Natural killer cell (primary cell): ENCODE data around the gene NECTIN3. TPM values are rescaled to one million over a fixed set of nuclear protein-coding genes. Genes with fewer than 3 reads are reported as not detected.

Source experiments
- ATAC-seq, 3 donors: fragments of 150-1000 bp in 2 of 3; fragments of 200-7000 bp in 1 of 3; cut with Tn5 transposase; 1 replicate in 1 of 3; 2 replicates in 2 of 3; pipeline ENCODE4 v1.10.0; 2021; ENCODE audit warnings: mild to moderate bottlenecking in 2 of 3, moderate library complexity in 2 of 3
- DNase-seq, 2 donors: peaks; one replicate each; pipeline versions ENCODE4 v3.0.0 to v3.0.0-alpha.2; 2013 to 2021; ENCODE audit warnings: mixed read lengths in 1 of 2
- H3K27ac ChIP-seq: one replicate; pipeline ENCODE4 v1.5.1; 2013; ENCODE audit warnings: mild to moderate bottlenecking, low read length
- H3K27me3 ChIP-seq: one replicate; pipeline ENCODE4 v1.6.1; 2013; ENCODE audit warnings: low read length; ENCODE audit not compliant: control insufficient read depth, insufficient read depth
- H3K36me3 ChIP-seq: one replicate; pipeline ENCODE4 v1.6.1; 2013; ENCODE audit warnings: low read length; ENCODE audit not compliant: control insufficient read depth, insufficient read depth
- H3K4me1 ChIP-seq: one replicate; pipeline ENCODE4 v1.6.1; 2013; ENCODE audit warnings: low read length; ENCODE audit not compliant: control insufficient read depth, insufficient read depth
- H3K4me3 ChIP-seq: one replicate; pipeline ENCODE4 v1.5.1; 2013; ENCODE audit warnings: low read length
- H3K9me3 ChIP-seq: one replicate; pipeline ENCODE4 v1.6.1; 2013; ENCODE audit warnings: low read length; ENCODE audit not compliant: control insufficient read depth, insufficient read depth
- H3K27ac Mint-ChIP-seq, 2 donors: one replicate each; pipeline ENCODE4 v1.8.0; 2022; ENCODE audit warnings: mild to moderate bottlenecking in 2 of 2, mixed read lengths in 2 of 2, moderate library complexity in 1 of 2
- H3K27me3 Mint-ChIP-seq, 2 donors: one replicate each; pipeline ENCODE4 v1.8.0; 2022; ENCODE audit warnings: low read depth in 2 of 2, mixed read lengths in 2 of 2
- H3K36me3 Mint-ChIP-seq: one replicate; pipeline ENCODE4 v1.8.0; 2022; ENCODE audit warnings: mixed read lengths
- H3K4me1 Mint-ChIP-seq, 2 donors: one replicate each; pipeline ENCODE4 v1.8.0; 2022; ENCODE audit warnings: mixed read lengths in 2 of 2
- H3K4me3 Mint-ChIP-seq: one replicate; pipeline ENCODE4 v1.8.0; 2022; ENCODE audit warnings: mild to moderate bottlenecking, moderate library complexity, mixed read lengths
- H3K9me3 Mint-ChIP-seq, 2 donors: one replicate each; pipeline ENCODE4 v1.8.0; 2022; ENCODE audit warnings: mixed read lengths in 2 of 2
- CTCF ChIP-seq: fragments of 200-600 bp; IDR thresholded peaks from one replicate; pipeline ENCODE4 v1.8.0; 2022; ENCODE audit warnings: antibody characterized with exemption
- WGBS: methylation state at CpG from one replicate; pipeline ENCODE4 v1.1.7; 2013; ENCODE audit warnings: missing lambda C conversion rate; ENCODE audit not compliant: insufficient coverage; 5-methylcytosine and 5-hydroxymethylcytosine counted together
- intact Hi-C: fragments of 100-400 bp; cut with micrococcal nuclease; formaldehyde crosslinking; loops from one replicate; pipeline ENCODE4 v1.14.2; 2022
- total RNA-seq, 4 donors: library from RNA; stranded (reverse); fragments of 120-200 nt in 1 of 4; gene quantifications; one replicate each; pipeline versions ENCODE4 v1.2.3 to v1.2.4, GENCODE V29; 2013 to 2022

Gene NECTIN3
- total RNA-seq, 3 donors from 2014 or later (not counting 1 experiment from before 2014, with no cell fraction given), result 0.26 to 3.7 (median 2.3) TPM

- intact Hi-C loops, result no loop called here
- no peak for TF ChIP-seq CTCF
- H3K27me3 Mint-ChIP-seq, result peaks cover 15 to 52% of the 10 kb centered on the region in 2 donors
- no peaks in the 10 kb centered on the region for H3K4me1 Mint-ChIP-seq
- no peaks in the 10 kb centered on the region for H3K9me3 Mint-ChIP-seq
- H3K9me3 ChIP-seq, result no peaks in the 10 kb centered on the region
- H3K27me3 ChIP-seq, result peaks cover 2% of the 10 kb centered on the region
- 63% methylated on average over 1 of the region's 3 CpGs for WGBS
- no peak overlapping the region for H3K4me3 ChIP-seq
- DNase-seq, result no peak
- H3K27ac Mint-ChIP-seq, result no peak overlapping the region
- no peaks in the 10 kb centered on the region for H3K4me1 ChIP-seq
- H3K36me3 ChIP-seq, result no peaks in the 10 kb centered on the region
- no peaks in the 10 kb centered on the region for H3K36me3 Mint-ChIP-seq
- no peak overlapping the region for H3K4me3 Mint-ChIP-seq
- no peak for ATAC-seq
- no peak overlapping the region for H3K27ac ChIP-seq
Measured at GRCh38 chr3:111106993-111107661, 35.5 kb downstream of the NECTIN3 start.

- peaks cover 2% of the 10 kb centered on the region for H3K27me3 ChIP-seq
- H3K27ac Mint-ChIP-seq, result no peak overlapping the region
- H3K27ac ChIP-seq, result no peak overlapping the region
- intact Hi-C loops, result no loop called here
- ATAC-seq (no peak), DNase-seq (no peak)
- no peak overlapping the region for H3K4me3 Mint-ChIP-seq
- no peak for TF ChIP-seq CTCF
- no peaks in the 10 kb centered on the region for H3K4me1 Mint-ChIP-seq
- no CpG with 5 or more reads among the region's 2 CpGs for WGBS
- no peaks in the 10 kb centered on the region for H3K36me3 ChIP-seq
- no peaks in the 10 kb centered on the region for H3K9me3 Mint-ChIP-seq
- no peaks in the 10 kb centered on the region for H3K4me1 ChIP-seq
- H3K9me3 ChIP-seq, result no peaks in the 10 kb centered on the region
- H3K4me3 ChIP-seq, result no peak overlapping the region
- H3K36me3 Mint-ChIP-seq, result no peaks in the 10 kb centered on the region
- peaks cover 10 to 48% of the 10 kb centered on the region in 2 donors for H3K27me3 Mint-ChIP-seq
Measured at GRCh38 chr3:111107662-111108035, 36.0 kb downstream of the NECTIN3 start.

GRCh38 chr3:111112913-111113312 lies 41.3 kb downstream of the NECTIN3 start:
- H3K9me3 Mint-ChIP-seq, result no peaks in the 10 kb centered on the region
- 90% methylated on average over 2 of the region's 2 CpGs for WGBS

More at GRCh38 chr3:111112913-111113312, 41.3 kb downstream of the NECTIN3 start:
- Mint-ChIP-seq H3K4me1 (no peaks in the 10 kb centered on the region), H3K4me3 (no peak overlapping the region), H3K27ac (no peak overlapping the region), H3K36me3 (no peaks in the 10 kb centered on the region), H3K27me3 (peaks cover 6 to 14% of the 10 kb centered on the region in 2 donors)
- Histone ChIP-seq H3K27me3 (no peaks in the 10 kb centered on the region), H3K36me3 (no peaks in the 10 kb centered on the region), H3K4me3 (no peak overlapping the region), H3K9me3 (no peaks in the 10 kb centered on the region), H3K27ac (no peak overlapping the region), H3K4me1 (no peaks in the 10 kb centered on the region)
- ATAC-seq, result no peak
- TF ChIP-seq CTCF, result no peak
- no peak for DNase-seq
- intact Hi-C loops, result no loop called here
